22Rv1 (cell line): Measurements from ENCODE around the gene RRP8.

Experiments used
- CTCF ChIP-seq: fragments of 450-650 bp; IDR thresholded peaks from 2 replicates; pipeline ENCODE4 v1.5.1; 2017; ENCODE audit warnings: mild to moderate bottlenecking
- ZFX ChIP-seq: fragments of 450-650 bp; IDR thresholded peaks from 2 replicates; pipeline ENCODE4 v1.6.1; 2017; ENCODE audit warnings: antibody characterized with exemption, borderline replicate concordance

- TF ChIP-seq CTCF (no peak), ZFX (no peak)
Measured at GRCh38 chr11:6613496-6613895, 10.1 kb upstream of the RRP8 start.
